ENCODE measurements around the gene SLC16A3. TPM values are rescaled to one million over a fixed set of nuclear protein-coding genes. Genes with fewer than 3 reads are reported as not detected.
A peak's percentile ranks its signal among the peaks of the same experiment; 100 is the strongest.

Gene SLC16A3
- total and polyA plus RNA-seq, 2 donors from 2014 or later, result 28.8 to 85.7 TPM

GRCh38 chr17:82255402-82255972, 26.6 kb downstream of the SLC16A3 start:
- FAIRE-seq (no peak), DNase-seq (no peak)
- intact Hi-C loops (cut with DNase I), result no loop called here
- no peak overlapping the region for H3K9ac ChIP-seq (ENCODE audit: low read length in 3 of 3)
- H3K4me1 ChIP-seq (ENCODE audit: control insufficient read depth in 2 of 3, insufficient read depth in 2 of 3, low read depth in 1 of 3, low read length in 3 of 3), result peaks cover 0 to 4% (median 0%) of the 10 kb centered on the region in 3 donors
- no peak overlapping the region for H3K4me3 ChIP-seq (ENCODE audit: low read length in 3 of 3)
- no peaks in the 10 kb centered on the region for H3K9me3 ChIP-seq (ENCODE audit: control insufficient read depth in 2 of 3, insufficient read depth in 1 of 3, low read length in 3 of 3)
- H3K27ac ChIP-seq (ENCODE audit: low read depth in 2 of 2, low read length in 2 of 2), result no peak overlapping the region
- H3K27me3 ChIP-seq (ENCODE audit: control insufficient read depth, insufficient read depth, low read length), result no peaks in the 10 kb centered on the region
- TF ChIP-seq, protein P1, sequence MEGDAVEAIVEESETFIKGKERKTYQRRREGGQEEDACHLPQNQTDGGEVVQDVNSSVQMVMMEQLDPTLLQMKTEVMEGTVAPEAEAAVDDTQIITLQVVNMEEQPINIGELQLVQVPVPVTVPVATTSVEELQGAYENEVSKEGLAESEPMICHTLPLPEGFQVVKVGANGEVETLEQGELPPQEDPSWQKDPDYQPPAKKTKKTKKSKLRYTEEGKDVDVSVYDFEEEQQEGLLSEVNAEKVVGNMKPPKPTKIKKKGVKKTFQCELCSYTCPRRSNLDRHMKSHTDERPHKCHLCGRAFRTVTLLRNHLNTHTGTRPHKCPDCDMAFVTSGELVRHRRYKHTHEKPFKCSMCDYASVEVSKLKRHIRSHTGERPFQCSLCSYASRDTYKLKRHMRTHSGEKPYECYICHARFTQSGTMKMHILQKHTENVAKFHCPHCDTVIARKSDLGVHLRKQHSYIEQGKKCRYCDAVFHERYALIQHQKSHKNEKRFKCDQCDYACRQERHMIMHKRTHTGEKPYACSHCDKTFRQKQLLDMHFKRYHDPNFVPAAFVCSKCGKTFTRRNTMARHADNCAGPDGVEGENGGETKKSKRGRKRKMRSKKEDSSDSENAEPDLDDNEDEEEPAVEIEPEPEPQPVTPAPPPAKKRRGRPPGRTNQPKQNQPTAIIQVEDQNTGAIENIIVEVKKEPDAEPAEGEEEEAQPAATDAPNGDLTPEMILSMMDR (IDR thresholded peaks at IDR 0.05; ENCODE audit: borderline replicate concordance, extremely low read depth, insufficient read depth), result no peak
- peaks cover 30 to 70% (median 60%) of the 10 kb centered on the region in 3 donors for H3K36me3 ChIP-seq (ENCODE audit: control insufficient read depth in 2 of 3, insufficient read depth in 3 of 3, low read length in 3 of 3)

GRCh38 chr17:82256242-82256885, 27.5 kb downstream of the SLC16A3 start:
- Histone ChIP-seq H3K9me3 (ENCODE audit: control insufficient read depth in 2 of 3, insufficient read depth in 1 of 3, low read length in 3 of 3) (no peaks in the 10 kb centered on the region), H3K36me3 (ENCODE audit: control insufficient read depth in 2 of 3, insufficient read depth in 3 of 3, low read length in 3 of 3) (peaks cover 34 to 69% (median 59%) of the 10 kb centered on the region in 3 donors), H3K27ac (ENCODE audit: low read depth in 2 of 2, low read length in 2 of 2) (no peak overlapping the region), H3K27me3 (ENCODE audit: control insufficient read depth, insufficient read depth, low read length) (no peaks in the 10 kb centered on the region), H3K9ac (ENCODE audit: low read length in 3 of 3) (no peak overlapping the region), H3K4me3 (ENCODE audit: low read length in 3 of 3) (no peak overlapping the region), H3K4me1 (ENCODE audit: control insufficient read depth in 2 of 3, insufficient read depth in 2 of 3, low read depth in 1 of 3, low read length in 3 of 3) (peaks cover 0 to 4% (median 0%) of the 10 kb centered on the region in 3 donors)
- FAIRE-seq (no peak), DNase-seq (no peak)
- TF ChIP-seq, protein P1 (IDR thresholded peaks at IDR 0.05; ENCODE audit: borderline replicate concordance, extremely low read depth, insufficient read depth), result no peak
- intact Hi-C loops (cut with DNase I), result no loop called here

- peaks cover 0 to 6% (median 0%) of the 10 kb centered on the region in 3 donors for H3K4me1 ChIP-seq (ENCODE audit: control insufficient read depth in 2 of 3, insufficient read depth in 2 of 3, low read depth in 1 of 3, low read length in 3 of 3)
- peaks cover 31 to 68% (median 55%) of the 10 kb centered on the region in 3 donors for H3K36me3 ChIP-seq (ENCODE audit: control insufficient read depth in 2 of 3, insufficient read depth in 3 of 3, low read length in 3 of 3)
- H3K27me3 ChIP-seq (ENCODE audit: control insufficient read depth, insufficient read depth, low read length), result no peaks in the 10 kb centered on the region
- H3K9ac ChIP-seq (ENCODE audit: low read length in 3 of 3), result no peak overlapping the region
- H3K9me3 ChIP-seq (ENCODE audit: control insufficient read depth in 2 of 3, insufficient read depth in 1 of 3, low read length in 3 of 3), result no peaks in the 10 kb centered on the region
- H3K27ac ChIP-seq (ENCODE audit: low read depth in 2 of 2, low read length in 2 of 2), result no peak overlapping the region
- TF ChIP-seq, protein P1 (IDR thresholded peaks at IDR 0.05; ENCODE audit: borderline replicate concordance, extremely low read depth, insufficient read depth), result no peak
- intact Hi-C loops (cut with DNase I), result no loop called here
- no peak overlapping the region for H3K4me3 ChIP-seq (ENCODE audit: low read length in 3 of 3)
- FAIRE-seq, result no peak
- peak in 3 of 5 donors; percentile 34 to 43 (median 37) for DNase-seq
Observed at GRCh38 chr17:82257473-82257872, 28.6 kb downstream of the SLC16A3 start.

Data from kidney (tissue), 14 donors.